ENCODE data around the gene FAM107B. TPM values are rescaled to one million over a fixed set of nuclear protein-coding genes. Genes with fewer than 3 reads are reported as not detected.

Gene FAM107B
- total and polyA plus RNA-seq, 4 donors = 38.4 to 85.4 (median 68.9) TPM

DNA sequence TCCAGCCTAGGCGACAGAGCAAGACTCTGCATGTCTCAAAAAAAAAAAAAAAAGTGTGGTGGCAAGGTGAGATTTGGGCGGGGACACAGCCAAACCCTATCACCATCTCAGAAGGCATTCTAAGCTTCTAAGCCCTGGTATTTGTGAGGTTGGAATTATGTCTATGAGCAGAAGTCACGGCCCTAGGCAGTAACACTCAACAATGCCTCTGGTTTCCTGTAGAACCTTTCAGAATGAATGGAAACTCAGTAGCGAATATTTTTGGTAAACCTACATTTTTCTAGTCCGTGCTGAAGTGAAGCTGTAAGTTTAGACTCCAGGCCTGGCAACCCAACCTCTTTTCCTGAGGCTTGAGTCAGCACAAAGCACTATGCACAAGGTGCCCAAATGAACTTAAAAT lies 88.3 kb downstream of the FAM107B start:
- H3K36me3 ChIP-seq (ENCODE audit: control insufficient read depth in 4 of 4, insufficient read depth in 4 of 4, low read length in 4 of 4) = no peaks in the 10 kb centered on the region
- 81 to 89% methylated on average over 5 of the region's 5 CpGs for WGBS, 2 donors
- TF ChIP-seq, protein P1, sequence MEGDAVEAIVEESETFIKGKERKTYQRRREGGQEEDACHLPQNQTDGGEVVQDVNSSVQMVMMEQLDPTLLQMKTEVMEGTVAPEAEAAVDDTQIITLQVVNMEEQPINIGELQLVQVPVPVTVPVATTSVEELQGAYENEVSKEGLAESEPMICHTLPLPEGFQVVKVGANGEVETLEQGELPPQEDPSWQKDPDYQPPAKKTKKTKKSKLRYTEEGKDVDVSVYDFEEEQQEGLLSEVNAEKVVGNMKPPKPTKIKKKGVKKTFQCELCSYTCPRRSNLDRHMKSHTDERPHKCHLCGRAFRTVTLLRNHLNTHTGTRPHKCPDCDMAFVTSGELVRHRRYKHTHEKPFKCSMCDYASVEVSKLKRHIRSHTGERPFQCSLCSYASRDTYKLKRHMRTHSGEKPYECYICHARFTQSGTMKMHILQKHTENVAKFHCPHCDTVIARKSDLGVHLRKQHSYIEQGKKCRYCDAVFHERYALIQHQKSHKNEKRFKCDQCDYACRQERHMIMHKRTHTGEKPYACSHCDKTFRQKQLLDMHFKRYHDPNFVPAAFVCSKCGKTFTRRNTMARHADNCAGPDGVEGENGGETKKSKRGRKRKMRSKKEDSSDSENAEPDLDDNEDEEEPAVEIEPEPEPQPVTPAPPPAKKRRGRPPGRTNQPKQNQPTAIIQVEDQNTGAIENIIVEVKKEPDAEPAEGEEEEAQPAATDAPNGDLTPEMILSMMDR (IDR thresholded peaks at IDR 0.05; ENCODE audit: control extremely low read depth, extremely low read depth) = no peak
- no peak for ATAC-seq (ENCODE audit: insufficient read depth, low FRiP score)
- H3K27ac ChIP-seq (ENCODE audit: low read depth in 1 of 2, low read length in 1 of 2) = no peak overlapping the region
- peaks cover 0 to 19% (median 7%) of the 10 kb centered on the region in 5 donors for H3K4me1 ChIP-seq (ENCODE audit: control insufficient read depth in 5 of 5, insufficient read depth in 5 of 5, low read length in 5 of 5)
- H3K4me3 ChIP-seq = no peak overlapping the region
- DNase-seq = no peak
- H3K27me3 ChIP-seq (ENCODE audit: control insufficient read depth in 3 of 3, insufficient read depth in 3 of 3, low read length in 2 of 3) = no peaks in the 10 kb centered on the region
- H3K9me3 ChIP-seq (ENCODE audit: control insufficient read depth in 4 of 4, insufficient read depth in 3 of 4, low read length in 3 of 4) = no peaks in the 10 kb centered on the region
- no peak overlapping the region for H3K9ac ChIP-seq (ENCODE audit: insufficient read depth in 1 of 2, low read length in 2 of 2)

DNA sequence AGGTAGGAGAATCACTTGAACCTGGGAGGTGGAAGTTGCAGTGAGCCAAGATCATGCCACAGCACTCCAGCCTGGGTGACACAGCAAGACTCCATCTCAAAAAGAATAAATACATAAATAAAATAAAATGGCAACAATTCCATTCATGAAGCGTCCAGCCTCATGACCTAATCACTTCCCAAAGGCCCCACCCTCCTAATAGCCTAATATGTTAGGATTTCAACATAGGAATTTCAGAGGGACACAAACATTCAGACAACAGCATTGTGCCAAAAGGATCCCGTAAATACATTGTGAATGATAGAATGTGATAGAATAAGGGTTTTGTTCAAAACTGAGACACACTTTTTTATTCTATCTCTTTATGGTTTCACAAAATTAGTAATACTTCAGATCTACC lies 90.3 kb downstream of the FAM107B start:
- WGBS, 2 donors = 77 to 92% methylated on average over 2 of the region's 2 CpGs
- no peaks in the 10 kb centered on the region for H3K9me3 ChIP-seq (ENCODE audit: control insufficient read depth in 4 of 4, insufficient read depth in 3 of 4, low read length in 3 of 4)
- no peak overlapping the region for H3K9ac ChIP-seq (ENCODE audit: insufficient read depth in 1 of 2, low read length in 2 of 2)
- ATAC-seq (ENCODE audit: insufficient read depth, low FRiP score) (no peak), DNase-seq (peak in 2 of 3 donors; percentile 66 to 68)
- no peaks in the 10 kb centered on the region for H3K27me3 ChIP-seq (ENCODE audit: control insufficient read depth in 3 of 3, insufficient read depth in 3 of 3, low read length in 2 of 3)
- TF ChIP-seq, protein P1 (IDR thresholded peaks at IDR 0.05; ENCODE audit: control extremely low read depth, extremely low read depth) = no peak
- no peak overlapping the region for H3K27ac ChIP-seq (ENCODE audit: low read depth in 1 of 2, low read length in 1 of 2)
- no peaks in the 10 kb centered on the region for H3K36me3 ChIP-seq (ENCODE audit: control insufficient read depth in 4 of 4, insufficient read depth in 4 of 4, low read length in 4 of 4)
- H3K4me3 ChIP-seq = no peak overlapping the region
- peaks cover 0 to 19% (median 7%) of the 10 kb centered on the region in 5 donors for H3K4me1 ChIP-seq (ENCODE audit: control insufficient read depth in 5 of 5, insufficient read depth in 5 of 5, low read length in 5 of 5)

DNA sequence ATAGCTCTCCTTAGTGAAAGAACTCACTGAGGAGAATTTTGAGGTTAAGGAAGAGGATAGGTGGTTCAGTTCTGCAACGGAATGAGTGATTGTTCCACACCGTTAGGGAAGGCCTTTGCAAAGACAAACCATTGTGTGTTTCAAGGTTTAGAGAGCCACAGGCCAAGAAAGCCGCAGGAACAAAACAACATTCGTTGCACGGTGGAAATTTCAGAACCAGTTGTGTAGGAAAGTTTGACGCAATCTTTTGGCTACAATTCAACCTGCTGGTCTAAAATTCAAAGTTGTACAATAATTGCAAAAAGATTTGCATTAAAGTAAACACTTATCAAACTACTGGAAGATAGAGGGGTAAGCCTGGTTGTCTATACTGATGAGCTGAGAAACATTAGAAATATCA lies 91.4 kb downstream of the FAM107B start:
- TF ChIP-seq, protein P1 (IDR thresholded peaks at IDR 0.05; ENCODE audit: control extremely low read depth, extremely low read depth) = no peak
- Histone ChIP-seq H3K4me1 (ENCODE audit: control insufficient read depth in 5 of 5, insufficient read depth in 5 of 5, low read length in 5 of 5) (peaks cover 0 to 13% (median 3%) of the 10 kb centered on the region in 5 donors), H3K9ac (ENCODE audit: insufficient read depth in 1 of 2, low read length in 2 of 2) (peak overlapping the region in 1 of 2 donors; percentile 70), H3K4me3 (no peak overlapping the region), H3K36me3 (ENCODE audit: control insufficient read depth in 4 of 4, insufficient read depth in 4 of 4, low read length in 4 of 4) (no peaks in the 10 kb centered on the region), H3K27me3 (ENCODE audit: control insufficient read depth in 3 of 3, insufficient read depth in 3 of 3, low read length in 2 of 3) (no peaks in the 10 kb centered on the region), H3K27ac (ENCODE audit: low read depth in 1 of 2, low read length in 1 of 2) (no peak overlapping the region), H3K9me3 (ENCODE audit: control insufficient read depth in 4 of 4, insufficient read depth in 3 of 4, low read length in 3 of 4) (no peaks in the 10 kb centered on the region)
- DNase-seq (peak; percentile 34 to 97 (median 93)), ATAC-seq (ENCODE audit: insufficient read depth, low FRiP score) (no peak)
- WGBS, 2 donors = 17 to 38% methylated on average over 6 of the region's 6 CpGs

DNA sequence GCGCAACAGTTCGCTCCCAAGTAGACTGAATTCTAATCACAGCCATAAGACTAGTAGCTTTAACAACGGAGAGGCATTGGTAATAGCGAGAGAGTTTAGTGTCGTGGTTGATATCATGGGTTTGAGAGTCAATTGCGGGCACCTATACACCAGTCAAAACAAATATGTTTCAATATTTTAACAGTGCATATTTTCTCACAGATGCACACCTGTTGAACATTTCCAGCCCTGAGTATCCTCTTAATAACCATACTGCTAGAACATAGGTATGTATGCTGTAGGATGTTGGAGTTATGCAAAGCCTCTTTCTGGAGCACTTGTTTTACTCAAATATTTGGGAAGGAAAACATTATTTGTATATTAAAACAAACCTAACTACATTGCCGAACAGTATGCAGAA lies 92.9 kb downstream of the FAM107B start:
- Histone ChIP-seq H3K4me1 (ENCODE audit: control insufficient read depth in 5 of 5, insufficient read depth in 5 of 5, low read length in 5 of 5) (peaks cover 0 to 13% (median 3%) of the 10 kb centered on the region in 5 donors), H3K9me3 (ENCODE audit: control insufficient read depth in 4 of 4, insufficient read depth in 3 of 4, low read length in 3 of 4) (no peaks in the 10 kb centered on the region), H3K27ac (ENCODE audit: low read depth in 1 of 2, low read length in 1 of 2) (no peak overlapping the region), H3K9ac (ENCODE audit: insufficient read depth in 1 of 2, low read length in 2 of 2) (no peak overlapping the region), H3K27me3 (ENCODE audit: control insufficient read depth in 3 of 3, insufficient read depth in 3 of 3, low read length in 2 of 3) (no peaks in the 10 kb centered on the region), H3K36me3 (ENCODE audit: control insufficient read depth in 4 of 4, insufficient read depth in 4 of 4, low read length in 4 of 4) (no peaks in the 10 kb centered on the region), H3K4me3 (no peak overlapping the region)
- ATAC-seq (ENCODE audit: insufficient read depth, low FRiP score) = no peak
- no peak for DNase-seq
- WGBS, 2 donors = 83 to 93% methylated on average over 7 of the region's 7 CpGs
- TF ChIP-seq, protein P1 (IDR thresholded peaks at IDR 0.05; ENCODE audit: control extremely low read depth, extremely low read depth) = no peak

All from lung (tissue), 12 donors.